GM12892 (cell line): ENCODE data around the gene PACSIN1.

Source experiments
- POLR2A ChIP-seq: IDR thresholded peaks from 2 replicates; pipeline ENCODE4 v1.6.1; 2011; ENCODE audit warnings: low read depth, low read length, control low read depth
- TAF1 ChIP-seq: IDR thresholded peaks from 2 replicates; pipeline ENCODE4 v1.6.1; 2011; ENCODE audit warnings: low read depth, mild to moderate bottlenecking, control low read depth, low read length, borderline replicate concordance

DNA sequence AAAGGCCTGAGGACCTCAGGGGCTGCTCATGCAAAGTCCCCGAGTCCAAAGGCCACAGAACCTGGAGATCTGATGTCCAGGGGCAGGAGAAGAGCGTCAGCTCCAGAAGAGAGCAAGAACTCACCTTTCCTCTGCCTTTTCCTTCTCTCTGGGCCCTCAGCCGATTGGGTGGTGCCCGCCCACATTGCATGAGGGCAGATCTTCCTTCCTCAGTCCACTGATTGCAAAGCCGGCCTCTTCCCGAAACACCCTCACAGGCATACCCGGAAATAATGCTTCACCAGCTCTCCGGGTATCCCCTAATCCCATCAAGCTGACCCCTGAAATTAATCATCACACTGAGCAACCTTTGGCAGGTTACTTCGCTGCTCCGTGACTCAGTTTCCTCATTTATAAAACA is 56.9 kb downstream of the PACSIN1 start:
- TF ChIP-seq POLR2A (no peak), TAF1 (no peak)
